AG04450 (cell line): Measurements from ENCODE around the gene KRT86. TPM values are rescaled to one million over a fixed set of nuclear protein-coding genes. Genes with fewer than 3 reads are reported as not detected.
"Not testable (repeated sequence)": the region's sequence is repeated elsewhere in the genome, so short reads cannot be mapped to it uniquely, and the experiment has no call there.

Experiments used
- CTCF ChIA-PET: fragments of 300-600, 350-600 bp; formaldehyde crosslinking; extraction: SDS; loops from one replicate; lab custom pipeline; 2022; ENCODE audit warnings: antibody characterized with exemption, inconsistent platforms; lab: Charles Lee
- POLR2A ChIA-PET: fragments of 350-600 bp; formaldehyde crosslinking; extraction: SDS; loops from one replicate; lab custom pipeline; 2021; ENCODE audit warnings: antibody characterized with exemption, inconsistent platforms; lab: Yijun Ruan, JAX
- DNase-seq: peaks from one replicate; pipeline ENCODE4 v3.0.0-alpha.2; 2011; ENCODE audit warnings: low read depth, low spot score
- H3K27ac ChIP-seq: one replicate; pipeline ENCODE4 v1.5.1; 2012; ENCODE audit warnings: low read depth, low read length, control low read depth
- H3K27me3 ChIP-seq: one replicate; pipeline ENCODE4 v1.6.0; 2012; ENCODE audit warnings: low read length; ENCODE audit not compliant: control insufficient read depth, insufficient read depth
- H3K4me3 ChIP-seq: 2 replicates; pipeline ENCODE4 v1.5.1; 2011; ENCODE audit warnings: mild to moderate bottlenecking, low read depth, low read length, control low read depth
- H3K9me3 ChIP-seq: 2 replicates; pipeline ENCODE4 v1.5.1; 2012; ENCODE audit warnings: low read length; ENCODE audit not compliant: control insufficient read depth, insufficient read depth
- CTCF ChIP-seq: IDR thresholded peaks from 2 replicates; pipeline ENCODE4 v1.5.1; 2011; ENCODE audit warnings: low read depth, low read length, control low read depth, inconsistent platforms
- polyA plus RNA-seq: library from polyadenylated mRNA; depleted of rRNA; stranded (reverse); fragments of >200 nt; gene quantifications from 2 replicates; pipeline ENCODE4 v1.2.3, GENCODE V29; 2011

KRT86 gene
- polyA plus RNA-seq, 1 experiment, result 0.04 TPM

GRCh38 chr12:52314511-52314910 is 40.1 kb downstream of the KRT86 start:
- peaks cover 63% of the 10 kb centered on the region for H3K27me3 ChIP-seq
- CTCF ChIA-PET, result interaction anchor here (0.6 to 1.9 kb wide), 4 partner anchors 13 to 566 kb away, joined by 3 to 9 read pairs (median 4); no protein-coding TSS in a partner anchor
- no peak overlapping the region for H3K27ac ChIP-seq
- H3K4me3 ChIP-seq, result no peak overlapping the region
- no peaks in the 10 kb centered on the region for H3K9me3 ChIP-seq
- DNase-seq, result no peak
- no peak for TF ChIP-seq CTCF
- POLR2A ChIA-PET, result no interaction called here

GRCh38 chr12:52315721-52316120 is 41.3 kb downstream of the KRT86 start:
- peaks cover 68% of the 10 kb centered on the region for H3K27me3 ChIP-seq
- CTCF ChIA-PET, result interaction anchor here (0.6 to 1.9 kb wide), 2 partner anchors 12 to 30 kb away, joined by 4 to 9 read pairs; no protein-coding TSS in a partner anchor
- H3K9me3 ChIP-seq, POLR2A ChIA-PET, H3K4me3 ChIP-seq, DNase-seq, H3K27ac ChIP-seq: not testable (repeated sequence)
- peak; percentile 34 for TF ChIP-seq CTCF

- Histone ChIP-seq H3K27ac (no peak overlapping the region), H3K4me3 (no peak overlapping the region), H3K9me3 (no peaks in the 10 kb centered on the region), H3K27me3 (peaks cover 74% of the 10 kb centered on the region)
- TF ChIP-seq CTCF, result no peak
- CTCF ChIA-PET, result interaction anchor here (0.6 to 1.9 kb wide), 2 partner anchors 11 to 31 kb away, joined by 4 to 9 read pairs; no protein-coding TSS in a partner anchor
- POLR2A ChIA-PET, result no interaction called here
- no peak for DNase-seq
Observed at GRCh38 chr12:52316290-52316689, 41.8 kb downstream of the KRT86 start.

GRCh38 chr12:52316701-52317100 is 42.3 kb downstream of the KRT86 start:
- no peak for DNase-seq
- TF ChIP-seq CTCF, result no peak
- POLR2A ChIA-PET, result no interaction called here

GRCh38 chr12:52317468-52318052 is 43.1 kb downstream of the KRT86 start:
- Histone ChIP-seq H3K27me3 (peaks cover 77% of the 10 kb centered on the region), H3K27ac (no peak overlapping the region), H3K9me3 (no peaks in the 10 kb centered on the region), H3K4me3 (no peak overlapping the region)
- DNase-seq, result no peak
- ChIA-PET POLR2A (no interaction called here), CTCF (interaction anchor here (1.0 to 1.9 kb wide), 2 partner anchors 10 to 663 kb away, joined by 3 to 14 read pairs; no protein-coding TSS in a partner anchor)
- no peak for TF ChIP-seq CTCF

More at GRCh38 chr12:52316701-52317100, 42.3 kb downstream of the KRT86 start:
- CTCF ChIA-PET, result no interaction called here
- Histone ChIP-seq H3K4me3 (no peak overlapping the region), H3K27me3 (peaks cover 77% of the 10 kb centered on the region), H3K27ac (no peak overlapping the region), H3K9me3 (no peaks in the 10 kb centered on the region)
